Fibroblast of skin of left biceps (primary cell): ENCODE measurements around the gene ADAMTS2.

Experiments used
- DNase-seq, 2 experiments: peaks; one replicate each; pipeline ENCODE4 v3.0.0-alpha.2; 2013; ENCODE audit warnings: low read depth in 2 of 2

Gene ADAMTS2

GRCh38 chr5:179139111-179139935 is 205.9 kb downstream of the ADAMTS2 start:
- no peak for DNase-seq

- no peak for DNase-seq
These were observed 206.7 kb downstream of the ADAMTS2 start for GRCh38 chr5:179138568-179138925.

GRCh38 chr5:179137643-179138567 is 207.4 kb downstream of the ADAMTS2 start:
- no peak for DNase-seq

- no peak for DNase-seq
These were observed 208.1 kb downstream of the ADAMTS2 start for GRCh38 chr5:179137016-179137642.

GRCh38 chr5:179135441-179136215 is 209.6 kb downstream of the ADAMTS2 start:
- DNase-seq = no peak

GRCh38 chr5:179135006-179135405 is 210.3 kb downstream of the ADAMTS2 start:
- no peak for DNase-seq

- DNase-seq = no peak
These were observed 210.8 kb downstream of the ADAMTS2 start for GRCh38 chr5:179134511-179134910.

GRCh38 chr5:179132586-179133355 is 212.5 kb downstream of the ADAMTS2 start:
- no peak for DNase-seq

GRCh38 chr5:179131886-179132585 is 213.2 kb downstream of the ADAMTS2 start:
- no peak for DNase-seq

- DNase-seq = no peak
These were observed 213.9 kb downstream of the ADAMTS2 start for GRCh38 chr5:179131321-179131835.

- no peak for DNase-seq
These were observed 215.1 kb downstream of the ADAMTS2 start for GRCh38 chr5:179130101-179130681.

GRCh38 chr5:179129607-179130071 is 215.6 kb downstream of the ADAMTS2 start:
- no peak for DNase-seq

- no peak for DNase-seq
These were observed 216.3 kb downstream of the ADAMTS2 start for GRCh38 chr5:179128976-179129375.

- no peak for DNase-seq
These were observed 217.3 kb downstream of the ADAMTS2 start for GRCh38 chr5:179128041-179128365.

- no peak for DNase-seq
These were observed 217.9 kb downstream of the ADAMTS2 start for GRCh38 chr5:179127136-179128040.

GRCh38 chr5:179126506-179126991 is 218.7 kb downstream of the ADAMTS2 start:
- no peak for DNase-seq

- no peak for DNase-seq
These were observed 219.3 kb downstream of the ADAMTS2 start for GRCh38 chr5:179125789-179126505.
